ENCODE data around the gene GTPBP1. TPM values are rescaled to one million over a fixed set of nuclear protein-coding genes. Genes with fewer than 3 reads are reported as not detected.

GTPBP1 gene
- total RNA-seq, 1 donor from 2014 or later: 44.5 TPM

GRCh38 chr22:38748487-38749136, 42.9 kb downstream of the GTPBP1 start:
- peaks cover 2% of the 10 kb centered on the region for H3K27me3 Mint-ChIP-seq (ENCODE audit: unreplicated experiment)
- H3K4me1 Mint-ChIP-seq (ENCODE audit: unreplicated experiment): no peaks in the 10 kb centered on the region
- peaks cover 32% of the 10 kb centered on the region for H3K36me3 Mint-ChIP-seq (ENCODE audit: low read depth, unreplicated experiment)
- no peak overlapping the region for H3K27ac Mint-ChIP-seq (ENCODE audit: unreplicated experiment)
- DNase-seq (ENCODE audit: low spot score): no peak
- TF ChIP-seq, protein P1, sequence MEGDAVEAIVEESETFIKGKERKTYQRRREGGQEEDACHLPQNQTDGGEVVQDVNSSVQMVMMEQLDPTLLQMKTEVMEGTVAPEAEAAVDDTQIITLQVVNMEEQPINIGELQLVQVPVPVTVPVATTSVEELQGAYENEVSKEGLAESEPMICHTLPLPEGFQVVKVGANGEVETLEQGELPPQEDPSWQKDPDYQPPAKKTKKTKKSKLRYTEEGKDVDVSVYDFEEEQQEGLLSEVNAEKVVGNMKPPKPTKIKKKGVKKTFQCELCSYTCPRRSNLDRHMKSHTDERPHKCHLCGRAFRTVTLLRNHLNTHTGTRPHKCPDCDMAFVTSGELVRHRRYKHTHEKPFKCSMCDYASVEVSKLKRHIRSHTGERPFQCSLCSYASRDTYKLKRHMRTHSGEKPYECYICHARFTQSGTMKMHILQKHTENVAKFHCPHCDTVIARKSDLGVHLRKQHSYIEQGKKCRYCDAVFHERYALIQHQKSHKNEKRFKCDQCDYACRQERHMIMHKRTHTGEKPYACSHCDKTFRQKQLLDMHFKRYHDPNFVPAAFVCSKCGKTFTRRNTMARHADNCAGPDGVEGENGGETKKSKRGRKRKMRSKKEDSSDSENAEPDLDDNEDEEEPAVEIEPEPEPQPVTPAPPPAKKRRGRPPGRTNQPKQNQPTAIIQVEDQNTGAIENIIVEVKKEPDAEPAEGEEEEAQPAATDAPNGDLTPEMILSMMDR (IDR thresholded peaks at IDR 0.05; ENCODE audit: unreplicated experiment): no peak
- no peaks in the 10 kb centered on the region for H3K9me3 Mint-ChIP-seq (ENCODE audit: unreplicated experiment)
- no peak overlapping the region for H3K4me3 Mint-ChIP-seq (ENCODE audit: unreplicated experiment)

DNA sequence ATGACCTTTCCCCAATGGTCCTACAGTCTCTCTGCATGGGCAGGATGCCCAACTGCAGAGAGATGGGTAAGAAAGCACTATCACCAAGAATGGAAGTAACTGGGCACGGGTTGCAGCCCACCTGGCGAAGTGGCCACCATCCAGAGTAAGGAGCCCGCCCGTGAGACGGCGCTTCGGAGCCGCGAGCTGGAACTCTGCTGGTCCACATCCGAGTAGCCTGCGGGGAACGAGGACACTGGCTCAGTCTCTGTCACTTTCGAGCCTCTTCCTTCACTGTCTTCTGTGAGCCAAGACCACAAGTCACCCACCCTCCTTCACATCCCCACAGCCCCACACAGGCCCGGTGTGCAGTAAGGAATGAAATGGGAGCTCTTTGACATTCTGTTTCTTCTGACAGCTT, 44.4 kb downstream of the GTPBP1 start:
- no peak overlapping the region for H3K4me3 Mint-ChIP-seq (ENCODE audit: unreplicated experiment)
- peaks cover 9% of the 10 kb centered on the region for H3K4me1 Mint-ChIP-seq (ENCODE audit: unreplicated experiment)
- peaks cover 10% of the 10 kb centered on the region for H3K27me3 Mint-ChIP-seq (ENCODE audit: unreplicated experiment)
- no peaks in the 10 kb centered on the region for H3K9me3 Mint-ChIP-seq (ENCODE audit: unreplicated experiment)
- no peak for DNase-seq (ENCODE audit: low spot score)
- TF ChIP-seq, protein P1 (IDR thresholded peaks at IDR 0.05; ENCODE audit: unreplicated experiment): no peak
- H3K27ac Mint-ChIP-seq (ENCODE audit: unreplicated experiment): no peak overlapping the region
- peaks cover 30% of the 10 kb centered on the region for H3K36me3 Mint-ChIP-seq (ENCODE audit: low read depth, unreplicated experiment)

- TF ChIP-seq, protein P1 (IDR thresholded peaks at IDR 0.05; ENCODE audit: unreplicated experiment): no peak
- Mint-ChIP-seq H3K27ac (ENCODE audit: unreplicated experiment) (no peak overlapping the region), H3K27me3 (ENCODE audit: unreplicated experiment) (peaks cover 11% of the 10 kb centered on the region), H3K9me3 (ENCODE audit: unreplicated experiment) (no peaks in the 10 kb centered on the region), H3K36me3 (ENCODE audit: low read depth, unreplicated experiment) (peaks cover 29% of the 10 kb centered on the region), H3K4me3 (ENCODE audit: unreplicated experiment) (no peak overlapping the region), H3K4me1 (ENCODE audit: unreplicated experiment) (peaks cover 10% of the 10 kb centered on the region)
- DNase-seq (ENCODE audit: low spot score): no peak
Measured at GRCh38 chr22:38750638-38751037, 44.9 kb downstream of the GTPBP1 start.

DNA sequence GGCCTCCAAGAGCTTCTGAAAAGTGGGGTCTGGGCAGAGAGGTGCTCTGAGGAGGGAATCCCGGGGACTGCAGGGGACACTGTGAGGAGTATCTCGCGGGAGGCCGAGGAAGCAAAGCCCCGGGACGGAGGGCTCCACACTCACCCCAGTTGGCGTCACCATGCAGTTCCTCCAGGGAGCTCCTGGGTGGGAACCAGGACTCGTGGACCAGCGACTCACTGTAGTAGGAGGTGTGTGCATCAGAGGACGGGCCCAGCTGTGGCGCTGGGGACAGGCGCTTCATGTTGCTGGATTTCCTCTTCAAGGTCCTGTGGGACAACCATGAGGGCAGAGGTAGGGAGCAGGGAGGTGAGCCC, 45.3 kb downstream of the GTPBP1 start:
- H3K36me3 Mint-ChIP-seq (ENCODE audit: low read depth, unreplicated experiment): peaks cover 25% of the 10 kb centered on the region
- H3K9me3 Mint-ChIP-seq (ENCODE audit: unreplicated experiment): no peaks in the 10 kb centered on the region
- TF ChIP-seq, protein P1 (IDR thresholded peaks at IDR 0.05; ENCODE audit: unreplicated experiment): no peak
- H3K4me3 Mint-ChIP-seq (ENCODE audit: unreplicated experiment): no peak overlapping the region
- DNase-seq (ENCODE audit: low spot score): no peak
- peaks cover 10% of the 10 kb centered on the region for H3K4me1 Mint-ChIP-seq (ENCODE audit: unreplicated experiment)
- peaks cover 11% of the 10 kb centered on the region for H3K27me3 Mint-ChIP-seq (ENCODE audit: unreplicated experiment)
- no peak overlapping the region for H3K27ac Mint-ChIP-seq (ENCODE audit: unreplicated experiment)

DNA sequence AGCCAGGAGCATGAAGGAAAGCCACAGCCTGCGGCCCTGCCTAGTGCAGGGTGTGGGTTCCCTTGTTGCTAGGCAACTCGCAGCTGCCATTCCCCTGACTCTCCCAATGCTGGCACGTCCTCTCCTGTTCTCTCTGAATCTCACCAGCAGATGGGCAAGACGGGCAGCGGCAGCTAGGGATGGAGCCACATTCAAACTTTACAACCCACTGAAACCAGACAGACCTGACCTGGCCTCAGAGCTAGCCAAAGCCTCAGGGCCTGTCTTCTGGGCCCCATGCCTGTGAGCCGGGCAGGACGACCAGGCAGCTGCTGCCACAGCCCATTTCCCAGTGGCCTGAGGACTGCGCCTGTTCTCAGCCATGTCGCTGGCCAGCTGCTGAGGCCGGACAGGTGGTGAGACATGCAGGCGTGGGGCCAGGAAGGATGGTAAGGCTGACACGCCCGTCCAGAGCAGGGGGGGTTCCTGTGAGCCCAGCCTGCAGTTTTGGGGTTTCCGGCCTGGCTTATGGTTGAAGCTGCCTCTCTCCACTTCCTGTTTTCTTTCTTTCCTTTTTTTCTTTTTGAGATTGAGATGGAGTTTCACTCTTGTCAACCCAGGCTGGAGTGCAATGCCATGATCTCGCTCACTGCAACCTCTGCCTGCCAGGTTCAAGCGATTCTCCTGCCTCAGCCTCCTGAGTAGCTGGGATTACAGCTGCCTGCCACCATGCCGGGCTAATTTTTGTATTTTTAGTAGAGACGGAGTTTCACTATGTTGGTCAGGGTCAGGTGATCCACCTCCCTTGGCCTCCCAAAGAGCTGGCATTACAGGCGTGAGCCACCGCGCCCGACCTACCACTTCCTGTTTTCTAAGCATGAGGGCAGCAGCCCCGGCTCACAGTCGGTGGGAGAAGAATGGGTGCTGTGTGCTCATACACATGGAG, 45.9 kb downstream of the GTPBP1 start:
- DNase-seq (ENCODE audit: low spot score): no peak
- Mint-ChIP-seq H3K27ac (ENCODE audit: unreplicated experiment) (no peak overlapping the region), H3K36me3 (ENCODE audit: low read depth, unreplicated experiment) (peaks cover 25% of the 10 kb centered on the region), H3K4me1 (ENCODE audit: unreplicated experiment) (peaks cover 13% of the 10 kb centered on the region), H3K4me3 (ENCODE audit: unreplicated experiment) (no peak overlapping the region), H3K27me3 (ENCODE audit: unreplicated experiment) (peaks cover 11% of the 10 kb centered on the region), H3K9me3 (ENCODE audit: unreplicated experiment) (no peaks in the 10 kb centered on the region)
- TF ChIP-seq, protein P1 (IDR thresholded peaks at IDR 0.05; ENCODE audit: unreplicated experiment): no peak

Data from endothelial cell (in vitro differentiated cells).